A673 (cell line): ENCODE results near the gene GPR160.

Source experiments
- EZH2 ChIP-seq: fragments of 200-600 bp; sonication (generic); IDR thresholded peaks from 2 replicates; pipeline ENCODE4 v1.6.1; 2017; ENCODE audit warnings: borderline replicate concordance, low read depth, mild to moderate bottlenecking, mixed read lengths, antibody characterized with exemption, low read length; ENCODE audit not compliant: poor library complexity, severe bottlenecking
- TF ChIP-seq, protein P1 (sequence below): fragments of 300-800, 200-600 bp; sonication (generic); conservative IDR thresholded peaks from 2 replicates; pipeline ENCODE4 v1.5.1; 2017; ENCODE audit warnings: low read depth, mild to moderate bottlenecking, antibody characterized with exemption, low read length, moderate library complexity, mixed read lengths

DNA sequence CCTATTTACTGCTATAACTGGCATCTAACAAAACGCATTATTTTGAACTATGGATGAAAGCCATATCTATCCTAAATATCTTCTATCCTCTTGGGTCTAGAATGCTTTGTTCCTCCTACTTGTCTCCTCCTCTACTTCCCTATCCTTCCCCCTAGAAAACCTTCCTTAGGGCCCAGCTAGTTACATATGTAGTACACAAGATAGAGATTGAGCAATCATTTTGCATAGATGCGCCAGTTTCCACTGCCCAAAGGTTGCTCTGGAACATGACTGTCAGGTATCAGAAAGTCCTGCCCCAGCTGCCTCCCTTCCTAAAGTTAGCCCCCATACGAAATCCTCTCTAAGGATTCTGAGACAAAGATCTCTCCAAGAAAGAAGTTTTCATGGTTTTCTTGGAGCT, 55.1 kb downstream of the GPR160 start:
- TF ChIP-seq, protein P1, sequence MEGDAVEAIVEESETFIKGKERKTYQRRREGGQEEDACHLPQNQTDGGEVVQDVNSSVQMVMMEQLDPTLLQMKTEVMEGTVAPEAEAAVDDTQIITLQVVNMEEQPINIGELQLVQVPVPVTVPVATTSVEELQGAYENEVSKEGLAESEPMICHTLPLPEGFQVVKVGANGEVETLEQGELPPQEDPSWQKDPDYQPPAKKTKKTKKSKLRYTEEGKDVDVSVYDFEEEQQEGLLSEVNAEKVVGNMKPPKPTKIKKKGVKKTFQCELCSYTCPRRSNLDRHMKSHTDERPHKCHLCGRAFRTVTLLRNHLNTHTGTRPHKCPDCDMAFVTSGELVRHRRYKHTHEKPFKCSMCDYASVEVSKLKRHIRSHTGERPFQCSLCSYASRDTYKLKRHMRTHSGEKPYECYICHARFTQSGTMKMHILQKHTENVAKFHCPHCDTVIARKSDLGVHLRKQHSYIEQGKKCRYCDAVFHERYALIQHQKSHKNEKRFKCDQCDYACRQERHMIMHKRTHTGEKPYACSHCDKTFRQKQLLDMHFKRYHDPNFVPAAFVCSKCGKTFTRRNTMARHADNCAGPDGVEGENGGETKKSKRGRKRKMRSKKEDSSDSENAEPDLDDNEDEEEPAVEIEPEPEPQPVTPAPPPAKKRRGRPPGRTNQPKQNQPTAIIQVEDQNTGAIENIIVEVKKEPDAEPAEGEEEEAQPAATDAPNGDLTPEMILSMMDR: no peak
- TF ChIP-seq EZH2: no peak
